Pancreas (tissue), 10 donors: Measurements from ENCODE around the gene RNASE9. TPM values are rescaled to one million over a fixed set of nuclear protein-coding genes. Genes with fewer than 3 reads are reported as not detected.
A peak's percentile ranks its signal among the peaks of the same experiment; 100 is the strongest.

Source experiments
- ATAC-seq, 4 donors: fragments of 200-7000 bp; cut with Tn5 transposase; one replicate each; pipeline versions ENCODE4 v1.8.0 to v1.9.1; 2020; ENCODE audit warnings: mild to moderate bottlenecking in 4 of 4, moderate library complexity in 4 of 4
- DNase-seq, 6 donors: peaks; one replicate each; pipeline ENCODE4 v3.0.0-alpha.2; 2020
- FAIRE-seq: peaks from 2 replicates; lab custom pipeline; 2012; peaks lifted over from hg19 to GRCh38; lab: Jason Lieb, UNC
- H3K27ac ChIP-seq, 4 donors: fragments of 200-600 bp; sonication (generic); 1 replicate in 3 of 4; 2 replicates in 1 of 4; pipeline versions ENCODE4 v1.5.0 to v1.8.0; 2020
- H3K27me3 ChIP-seq, 4 donors: fragments of 200-600 bp; one replicate each; pipeline ENCODE4 v1.8.0; 2021
- H3K36me3 ChIP-seq, 3 donors: fragments of 200-600 bp; sonication (generic) in 1 of 3; one replicate each; pipeline versions ENCODE4 v1.5.0 to v1.8.0; 2020 to 2021
- H3K4me1 ChIP-seq, 3 donors: fragments of 200-600 bp; one replicate each; pipeline ENCODE4 v1.8.0; 2021
- H3K4me3 ChIP-seq, 4 donors: fragments of 200-600 bp; sonication (generic) in 2 of 4; one replicate each; pipeline versions ENCODE4 v1.5.0 to v1.8.0; 2020 to 2021
- H3K9me3 ChIP-seq, 4 donors: fragments of 200-600 bp; one replicate each; pipeline ENCODE4 v1.8.0; 2021
- WGBS, 2 donors: extraction: QIAGEN DNeasy Blood & Tissue Kit; methylation state at CpG; one replicate each; pipeline ENCODE4 v1.1.7; 2013; 5-methylcytosine and 5-hydroxymethylcytosine counted together
- intact Hi-C, 3 donors: fragments of 100-400 bp; cut with DNase I; formaldehyde crosslinking; loops; one replicate each; pipeline versions ENCODE4 v1.11.1 to v1.14.2; 2022
- polyA plus RNA-seq, 2 donors: library from polyadenylated mRNA; stranded (reverse); fragments of 200-250 nt; gene quantifications; one replicate each; pipeline ENCODE4 v1.2.3, GENCODE V29; 2013
- total RNA-seq, 6 donors: library from RNA; stranded (reverse); fragmentation: NEBNext Ultra II Directional in 4 of 6; extraction: Animal tissue kit (Norgen Biotek cat#: 25700) in 4 of 6; gene quantifications; one replicate each; pipeline versions ENCODE4 v1.2.1 to v1.2.4, GENCODE V29; 2021 to 2023
- TF ChIP-seq, protein P1 (sequence below), 4 donors: fragments of 200-600 bp; sonication (generic) in 3 of 4; IDR thresholded peaks; one replicate each; pipeline versions ENCODE4 v1.5.0 to v1.8.0; 2021; ENCODE audit warnings: antibody characterized with exemption in 4 of 4
- donor health status: healthy with polysubstance abuse.
- donor health status: DM: no; HTN: no; CAD: no; lungs with moderate emphysema.
- donor health status: DM: no; HTN: no; CAD: no.
- donor health status: control.
- donor health status: control.
- donor health status: Bipolar disorder and iron deficiency.
- donor health status: DM: yes; HTN: yes; CAD: no.
- donor health status: DM: no; HTN: no; CAD: no.
- donor health status: DM: no; HTN: no; CAD: no.
- donor health status: DM: yes; HTN: yes; CAD: no.

Gene RNASE9
- total RNA-seq (not detected), polyA plus RNA-seq (not detected)

DNA sequence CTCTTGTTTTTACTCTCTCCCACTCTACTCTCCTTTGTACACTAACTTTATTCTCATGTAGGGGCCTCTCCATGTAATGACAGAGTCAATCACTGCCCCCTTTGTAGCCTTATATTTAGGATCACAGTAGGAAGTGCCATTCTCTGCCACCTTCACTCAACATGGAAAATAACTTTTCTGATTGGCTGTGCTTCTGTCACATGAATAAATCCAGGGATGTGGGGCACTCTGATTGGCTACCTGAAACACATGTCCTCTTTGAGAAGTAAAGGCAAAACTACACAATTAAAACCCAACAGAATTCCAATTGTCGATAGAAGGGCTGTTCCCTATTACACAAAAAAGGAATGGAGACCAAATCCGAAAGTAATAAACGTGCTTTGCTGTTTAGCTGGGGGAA is at the start of gene RNASE9:
TSS of gene RNASE9 (minus strand) at position 87 of the 400 bp plus-strand sequence.
- ATAC-seq (no peak), FAIRE-seq (no peak)
- 83 to 90% methylated on average over 3 of the region's 3 CpGs for WGBS, 2 donors

GRCh38 chr14:20610002-20610765 is 49.3 kb upstream of the RNASE9 start:
- TF ChIP-seq, protein P1, sequence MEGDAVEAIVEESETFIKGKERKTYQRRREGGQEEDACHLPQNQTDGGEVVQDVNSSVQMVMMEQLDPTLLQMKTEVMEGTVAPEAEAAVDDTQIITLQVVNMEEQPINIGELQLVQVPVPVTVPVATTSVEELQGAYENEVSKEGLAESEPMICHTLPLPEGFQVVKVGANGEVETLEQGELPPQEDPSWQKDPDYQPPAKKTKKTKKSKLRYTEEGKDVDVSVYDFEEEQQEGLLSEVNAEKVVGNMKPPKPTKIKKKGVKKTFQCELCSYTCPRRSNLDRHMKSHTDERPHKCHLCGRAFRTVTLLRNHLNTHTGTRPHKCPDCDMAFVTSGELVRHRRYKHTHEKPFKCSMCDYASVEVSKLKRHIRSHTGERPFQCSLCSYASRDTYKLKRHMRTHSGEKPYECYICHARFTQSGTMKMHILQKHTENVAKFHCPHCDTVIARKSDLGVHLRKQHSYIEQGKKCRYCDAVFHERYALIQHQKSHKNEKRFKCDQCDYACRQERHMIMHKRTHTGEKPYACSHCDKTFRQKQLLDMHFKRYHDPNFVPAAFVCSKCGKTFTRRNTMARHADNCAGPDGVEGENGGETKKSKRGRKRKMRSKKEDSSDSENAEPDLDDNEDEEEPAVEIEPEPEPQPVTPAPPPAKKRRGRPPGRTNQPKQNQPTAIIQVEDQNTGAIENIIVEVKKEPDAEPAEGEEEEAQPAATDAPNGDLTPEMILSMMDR (IDR thresholded peaks at IDR 0.05): no peak
- WGBS, 2 donors: 4 to 5% methylated on average over 27 of the region's 27 CpGs
- H3K27ac ChIP-seq: peak overlapping the region in 3 of 4 donors; percentile 31 to 68 (median 54)
- H3K4me3 ChIP-seq: peak overlapping the region; percentile 56 to 86 (median 78)
- no peaks in the 10 kb centered on the region for H3K36me3 ChIP-seq
- H3K9me3 ChIP-seq: no peaks in the 10 kb centered on the region
- no peaks in the 10 kb centered on the region for H3K27me3 ChIP-seq
- peaks cover 0 to 8% (median 6%) of the 10 kb centered on the region in 3 donors for H3K4me1 ChIP-seq
- DNase-seq: peak; percentile 73 to 86 (median 84)
- peak; percentile 68 to 77 (median 72) for ATAC-seq
- intact Hi-C loops: loop anchor here in 1 of 3 donors (10.0 kb wide), 1 partner anchor 75 kb away; the partner anchor contains the start of genes ANG and RNASE4
- FAIRE-seq: no peak

More for the DNA sequence above, at the start of gene RNASE9:
- Histone ChIP-seq H3K4me3 (no peak within 1 kb of the TSS), H3K27me3 (no peaks in the 10 kb centered on the region), H3K9me3 (no peaks in the 10 kb centered on the region), H3K4me1 (no peaks in the 10 kb centered on the region), H3K27ac (no peak within 1 kb of the TSS), H3K36me3 (no peaks in the 10 kb centered on the region)
- intact Hi-C loops: no loop called here
- DNase-seq: no peak
- TF ChIP-seq, protein P1 (IDR thresholded peaks at IDR 0.05): no peak

GRCh38 chr14:20609215-20610001 is 48.6 kb upstream of the RNASE9 start:
- peak; percentile 51 to 86 (median 62) for DNase-seq
- FAIRE-seq: no peak
- 0 to 1% methylated on average over 44 of the region's 44 CpGs for WGBS, 2 donors
- peak; percentile 61 to 80 (median 76) for ATAC-seq
- Histone ChIP-seq H3K36me3 (no peaks in the 10 kb centered on the region), H3K9me3 (no peaks in the 10 kb centered on the region), H3K27ac (peak overlapping the region in 3 of 4 donors; percentile 31 to 68 (median 54)), H3K4me1 (peaks cover 0 to 8% (median 6%) of the 10 kb centered on the region in 3 donors), H3K4me3 (peak overlapping the region; percentile 56 to 86 (median 78)), H3K27me3 (no peaks in the 10 kb centered on the region)
- intact Hi-C loops: loop anchor here (5.0 to 10.0 kb wide), 3 partner anchors 75 to 287 kb away; partner anchors contain the start of genes ANG (in 1 of the 3) and RNASE4 (in 1 of the 3)
- TF ChIP-seq, protein P1 (IDR thresholded peaks at IDR 0.05): peak; percentile 76 to 93 (median 84)

DNA sequence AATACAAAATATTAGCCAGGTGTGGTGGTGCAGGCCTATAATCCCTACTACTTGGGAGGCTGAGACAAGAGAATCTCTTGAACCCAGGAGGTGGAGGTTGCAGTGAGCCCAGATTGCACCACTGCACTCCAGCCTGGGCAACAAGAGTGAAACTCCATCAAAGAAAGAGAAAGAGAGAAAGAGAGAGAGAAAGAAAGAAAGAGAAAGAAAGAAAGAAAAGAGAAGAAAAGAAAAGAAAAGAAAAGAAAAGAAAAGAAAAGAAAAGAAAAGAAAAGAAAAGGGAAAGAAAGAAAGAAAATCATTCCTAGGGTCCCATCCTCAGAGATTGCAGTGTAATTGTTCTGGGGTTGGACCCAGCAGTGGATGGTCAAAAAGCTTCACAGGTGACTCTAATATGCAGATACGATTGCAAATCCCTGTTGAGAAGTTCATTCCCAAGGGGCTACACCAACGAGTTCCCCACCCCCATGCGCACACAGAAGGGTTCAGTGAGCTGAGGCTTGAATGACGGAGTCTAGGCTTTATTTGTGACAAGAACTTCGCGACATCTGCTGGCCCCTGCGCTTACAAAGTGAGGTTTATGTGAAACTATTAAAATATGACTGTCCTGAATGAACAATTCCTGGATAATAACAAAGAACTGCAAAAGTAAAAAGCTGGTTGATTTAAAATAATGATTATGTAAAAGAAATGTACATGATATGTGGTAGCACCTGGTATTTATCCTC is 47.7 kb upstream of the RNASE9 start:
- 64 to 67% methylated on average over 7 of the region's 7 CpGs for WGBS, 2 donors
- Histone ChIP-seq H3K4me3 (no peak overlapping the region), H3K4me1 (peaks cover 0 to 8% (median 6%) of the 10 kb centered on the region in 3 donors), H3K36me3 (no peaks in the 10 kb centered on the region), H3K9me3 (no peaks in the 10 kb centered on the region), H3K27ac (no peak overlapping the region), H3K27me3 (no peaks in the 10 kb centered on the region)
- DNase-seq (no peak), FAIRE-seq (no peak), ATAC-seq (no peak)
- TF ChIP-seq, protein P1 (IDR thresholded peaks at IDR 0.05): no peak
- intact Hi-C loops: loop anchor here (5.0 to 10.0 kb wide), 2 partner anchors 284 to 286 kb away; no protein-coding TSS in a partner anchor
